Measurements from ENCODE around the gene CASR.

DNA sequence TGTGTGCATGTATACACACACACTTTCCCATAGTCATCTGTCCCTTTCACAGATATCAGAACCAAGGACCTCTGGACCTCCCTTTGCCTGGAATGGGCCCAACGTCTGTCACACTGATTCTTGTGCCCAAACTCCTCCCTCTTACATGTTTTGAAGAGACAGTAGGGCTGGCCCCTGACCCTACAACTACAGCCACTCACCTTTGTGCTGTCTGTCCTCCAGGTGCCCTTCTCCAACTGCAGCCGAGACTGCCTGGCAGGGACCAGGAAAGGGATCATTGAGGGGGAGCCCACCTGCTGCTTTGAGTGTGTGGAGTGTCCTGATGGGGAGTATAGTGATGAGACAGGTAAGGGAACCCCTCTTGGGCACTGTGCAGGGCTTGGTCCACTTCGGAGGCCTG, 98.4 kb downstream of the CASR start:
- TF ChIP-seq, protein P1, sequence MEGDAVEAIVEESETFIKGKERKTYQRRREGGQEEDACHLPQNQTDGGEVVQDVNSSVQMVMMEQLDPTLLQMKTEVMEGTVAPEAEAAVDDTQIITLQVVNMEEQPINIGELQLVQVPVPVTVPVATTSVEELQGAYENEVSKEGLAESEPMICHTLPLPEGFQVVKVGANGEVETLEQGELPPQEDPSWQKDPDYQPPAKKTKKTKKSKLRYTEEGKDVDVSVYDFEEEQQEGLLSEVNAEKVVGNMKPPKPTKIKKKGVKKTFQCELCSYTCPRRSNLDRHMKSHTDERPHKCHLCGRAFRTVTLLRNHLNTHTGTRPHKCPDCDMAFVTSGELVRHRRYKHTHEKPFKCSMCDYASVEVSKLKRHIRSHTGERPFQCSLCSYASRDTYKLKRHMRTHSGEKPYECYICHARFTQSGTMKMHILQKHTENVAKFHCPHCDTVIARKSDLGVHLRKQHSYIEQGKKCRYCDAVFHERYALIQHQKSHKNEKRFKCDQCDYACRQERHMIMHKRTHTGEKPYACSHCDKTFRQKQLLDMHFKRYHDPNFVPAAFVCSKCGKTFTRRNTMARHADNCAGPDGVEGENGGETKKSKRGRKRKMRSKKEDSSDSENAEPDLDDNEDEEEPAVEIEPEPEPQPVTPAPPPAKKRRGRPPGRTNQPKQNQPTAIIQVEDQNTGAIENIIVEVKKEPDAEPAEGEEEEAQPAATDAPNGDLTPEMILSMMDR (IDR thresholded peaks at IDR 0.05; ENCODE audit: insufficient read depth, low read length) = no peak
- TF ChIP-seq SPI1 (IDR thresholded peaks at IDR 0.05; ENCODE audit: borderline replicate concordance, low read depth) = no peak

All from HL-60 (cell line).